ENCODE results near the gene ANKHD1.

Gene ANKHD1

DNA sequence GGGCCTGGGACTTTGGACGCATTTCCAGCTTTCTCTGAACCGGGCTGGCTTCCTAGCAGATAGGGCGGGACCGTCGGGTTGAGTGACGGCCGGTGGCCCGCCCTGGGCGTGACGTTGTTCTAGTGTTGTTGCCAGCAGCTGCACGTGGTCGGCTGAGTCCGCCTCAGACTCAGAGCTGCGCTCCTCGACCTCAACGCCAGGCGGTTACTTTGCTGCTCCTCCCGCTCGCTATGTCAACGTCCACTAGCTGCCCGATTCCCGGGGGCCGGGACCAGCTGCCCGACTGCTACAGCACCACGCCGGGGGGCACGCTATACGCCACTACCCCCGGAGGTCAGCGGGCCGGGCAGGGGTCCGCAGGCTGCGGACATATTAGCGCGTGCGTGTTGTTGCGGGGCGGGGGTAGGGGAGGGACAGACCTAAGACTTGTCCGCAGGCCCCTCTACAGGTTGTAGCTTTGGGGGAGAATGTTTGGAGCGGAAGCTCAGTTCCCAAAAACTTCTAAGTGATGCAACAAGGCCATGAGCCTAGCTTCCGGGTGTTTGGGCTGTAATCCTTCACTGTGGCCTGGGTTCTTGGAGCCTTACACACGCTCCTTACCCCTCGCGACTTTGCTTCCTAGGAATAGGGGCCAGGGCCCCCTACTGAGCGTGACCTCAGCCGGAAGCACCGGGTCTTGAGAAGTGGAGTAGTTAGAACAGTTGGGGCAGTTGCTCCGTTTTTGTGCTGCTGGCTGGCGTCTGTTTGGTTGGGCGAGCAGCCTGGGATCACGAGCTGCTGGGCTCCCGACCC, 146.1 kb downstream of the ANKHD1 start, which contains the start of gene EIF4EBP3:
EIF4EBP3 (plus strand) TSS at position 155 of the 792 bp plus-strand sequence; CDS start at position 231, 76 bp downstream.
- Histone ChIP-seq H2AFZ (ENCODE audit: low read depth, low read length) (no peak within 1 kb of the TSS), H3K9ac (ENCODE audit: low read length) (no peak within 1 kb of the TSS), H3K36me3 (replicated peaks; ENCODE audit: low read depth, low read length) (peaks cover 33% of the 10 kb centered on the region), H3K4me3 (ENCODE audit: low read length) (no peak within 1 kb of the TSS), H3K27me3 (ENCODE audit: low read depth, low read length) (no peaks in the 10 kb centered on the region), H3K4me2 (ENCODE audit: low read length) (no peak within 1 kb of the TSS), H4K20me1 (ENCODE audit: insufficient read depth, low read length) (no peaks in the 10 kb centered on the region; the same call in 1 of the 2 replicates), H3K79me2 (ENCODE audit: low read length) (peaks cover 10% of the 10 kb centered on the region), H3K9me3 (ENCODE audit: insufficient read depth, low read length) (no peaks in the 10 kb centered on the region), H3K27ac (ENCODE audit: low read length) (no peak within 1 kb of the TSS), H3K4me1 (ENCODE audit: low read length) (peaks cover 1% of the 10 kb centered on the region)
- TF ChIP-seq, protein P1, sequence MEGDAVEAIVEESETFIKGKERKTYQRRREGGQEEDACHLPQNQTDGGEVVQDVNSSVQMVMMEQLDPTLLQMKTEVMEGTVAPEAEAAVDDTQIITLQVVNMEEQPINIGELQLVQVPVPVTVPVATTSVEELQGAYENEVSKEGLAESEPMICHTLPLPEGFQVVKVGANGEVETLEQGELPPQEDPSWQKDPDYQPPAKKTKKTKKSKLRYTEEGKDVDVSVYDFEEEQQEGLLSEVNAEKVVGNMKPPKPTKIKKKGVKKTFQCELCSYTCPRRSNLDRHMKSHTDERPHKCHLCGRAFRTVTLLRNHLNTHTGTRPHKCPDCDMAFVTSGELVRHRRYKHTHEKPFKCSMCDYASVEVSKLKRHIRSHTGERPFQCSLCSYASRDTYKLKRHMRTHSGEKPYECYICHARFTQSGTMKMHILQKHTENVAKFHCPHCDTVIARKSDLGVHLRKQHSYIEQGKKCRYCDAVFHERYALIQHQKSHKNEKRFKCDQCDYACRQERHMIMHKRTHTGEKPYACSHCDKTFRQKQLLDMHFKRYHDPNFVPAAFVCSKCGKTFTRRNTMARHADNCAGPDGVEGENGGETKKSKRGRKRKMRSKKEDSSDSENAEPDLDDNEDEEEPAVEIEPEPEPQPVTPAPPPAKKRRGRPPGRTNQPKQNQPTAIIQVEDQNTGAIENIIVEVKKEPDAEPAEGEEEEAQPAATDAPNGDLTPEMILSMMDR (IDR thresholded peaks at IDR 0.05; ENCODE audit: low read depth, low read length): no peak
- no peak for TF ChIP-seq EZH2phosphoT487 (IDR thresholded peaks at IDR 0.05; ENCODE audit: low read depth)

DNA sequence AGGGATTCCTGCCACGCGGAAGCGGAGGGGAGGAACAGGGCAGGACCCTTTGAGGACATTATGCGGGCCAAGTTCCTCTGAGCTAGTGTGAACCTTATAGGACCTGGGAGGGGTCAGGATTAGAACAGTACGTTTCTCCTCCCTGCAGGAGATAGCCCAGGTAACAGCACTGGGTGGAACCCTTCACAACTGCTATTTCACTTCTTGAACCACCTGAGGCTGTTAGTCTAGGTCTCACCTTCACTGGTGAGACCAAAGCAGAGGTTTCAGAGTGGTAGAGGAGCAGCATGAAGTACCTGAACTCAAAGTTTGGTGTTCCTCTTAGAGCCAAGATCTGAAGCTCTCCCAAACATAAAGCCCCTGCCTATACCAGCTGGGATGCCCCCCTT, 146.7 kb downstream of the ANKHD1 start:
- H3K4me2 ChIP-seq (ENCODE audit: low read length): no peak overlapping the region
- no peak overlapping the region for H3K27ac ChIP-seq (ENCODE audit: low read length)
- peaks cover 7% of the 10 kb centered on the region for H3K4me1 ChIP-seq (ENCODE audit: low read length)
- H4K20me1 ChIP-seq (ENCODE audit: insufficient read depth, low read length): no peaks in the 10 kb centered on the region; the same call in 1 of the 2 replicates
- H3K9ac ChIP-seq (ENCODE audit: low read length): no peak overlapping the region
- H3K9me3 ChIP-seq (ENCODE audit: insufficient read depth, low read length): no peaks in the 10 kb centered on the region
- no peak overlapping the region for H2AFZ ChIP-seq (ENCODE audit: low read depth, low read length)
- no peak overlapping the region for H3K4me3 ChIP-seq (ENCODE audit: low read length)
- TF ChIP-seq, protein P1 (IDR thresholded peaks at IDR 0.05; ENCODE audit: low read depth, low read length): no peak
- TF ChIP-seq EZH2phosphoT487 (IDR thresholded peaks at IDR 0.05; ENCODE audit: low read depth): no peak
- peaks cover 16% of the 10 kb centered on the region for H3K79me2 ChIP-seq (ENCODE audit: low read length)
- H3K27me3 ChIP-seq (ENCODE audit: low read depth, low read length): no peaks in the 10 kb centered on the region
- H3K36me3 ChIP-seq (replicated peaks; ENCODE audit: low read depth, low read length): peaks cover 33% of the 10 kb centered on the region

DNA sequence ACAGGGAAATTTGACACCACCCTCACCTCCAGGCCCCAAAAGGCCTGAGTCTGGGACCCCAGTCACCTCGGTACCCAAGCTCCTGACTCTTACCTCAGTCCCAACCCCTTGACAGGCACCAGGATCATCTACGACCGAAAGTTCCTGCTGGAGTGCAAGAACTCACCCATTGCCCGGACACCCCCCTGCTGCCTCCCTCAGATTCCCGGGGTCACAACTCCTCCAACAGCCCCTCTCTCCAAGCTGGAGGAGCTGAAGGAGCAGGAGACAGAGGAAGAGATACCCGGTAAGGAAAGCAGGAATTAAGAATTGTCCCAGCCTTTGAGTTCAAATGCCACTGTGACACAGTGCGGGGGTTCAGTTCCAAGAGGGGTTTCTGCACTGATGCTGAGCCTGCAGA, 147.2 kb downstream of the ANKHD1 start:
- Histone ChIP-seq H3K4me1 (ENCODE audit: low read length) (peaks cover 12% of the 10 kb centered on the region), H4K20me1 (ENCODE audit: insufficient read depth, low read length) (no peaks in the 10 kb centered on the region; the same call in 1 of the 2 replicates), H3K36me3 (replicated peaks; ENCODE audit: low read depth, low read length) (peaks cover 31% of the 10 kb centered on the region), H2AFZ (ENCODE audit: low read depth, low read length) (no peak overlapping the region), H3K27ac (ENCODE audit: low read length) (no peak overlapping the region), H3K9ac (ENCODE audit: low read length) (no peak overlapping the region), H3K4me2 (ENCODE audit: low read length) (no peak overlapping the region), H3K9me3 (ENCODE audit: insufficient read depth, low read length) (no peaks in the 10 kb centered on the region), H3K79me2 (ENCODE audit: low read length) (peaks cover 20% of the 10 kb centered on the region), H3K4me3 (ENCODE audit: low read length) (no peak overlapping the region), H3K27me3 (ENCODE audit: low read depth, low read length) (no peaks in the 10 kb centered on the region)
- no peak for TF ChIP-seq EZH2phosphoT487 (IDR thresholded peaks at IDR 0.05; ENCODE audit: low read depth)
- TF ChIP-seq, protein P1 (IDR thresholded peaks at IDR 0.05; ENCODE audit: low read depth, low read length): no peak

- Histone ChIP-seq H3K27me3 (ENCODE audit: low read depth, low read length) (no peaks in the 10 kb centered on the region), H3K9ac (ENCODE audit: low read length) (no peak overlapping the region)
Measured at GRCh38 chr5:140549237-140550144, 147.9 kb downstream of the ANKHD1 start.

More at GRCh38 chr5:140549237-140550144, 147.9 kb downstream of the ANKHD1 start:
- Histone ChIP-seq H3K79me2 (ENCODE audit: low read length) (peaks cover 27% of the 10 kb centered on the region), H3K36me3 (replicated peaks; ENCODE audit: low read depth, low read length) (peaks cover 33% of the 10 kb centered on the region), H3K4me1 (ENCODE audit: low read length) (peaks cover 19% of the 10 kb centered on the region), H3K4me2 (ENCODE audit: low read length) (no peak overlapping the region), H3K27ac (ENCODE audit: low read length) (no peak overlapping the region), H4K20me1 (ENCODE audit: insufficient read depth, low read length) (peaks cover 6% of the 10 kb centered on the region), H2AFZ (ENCODE audit: low read depth, low read length) (no peak overlapping the region), H3K4me3 (ENCODE audit: low read length) (no peak overlapping the region), H3K9me3 (ENCODE audit: insufficient read depth, low read length) (no peaks in the 10 kb centered on the region)
- TF ChIP-seq, protein P1 (IDR thresholded peaks at IDR 0.05; ENCODE audit: low read depth, low read length): no peak
- TF ChIP-seq EZH2phosphoT487 (IDR thresholded peaks at IDR 0.05; ENCODE audit: low read depth): no peak
